HepG2 (cell line): ENCODE data around the gene ZNF382. TPM values are rescaled to one million over a fixed set of nuclear protein-coding genes. Genes with fewer than 3 reads are reported as not detected.

ENCODE experiments used
- CBX1 ChIP-seq: IDR thresholded peaks from one replicate; pipeline ENCODE4 v1.6.1; 2016; ENCODE audit warnings: antibody characterized with exemption, low read depth
- CREB1 ChIP-seq, 2 experiments: fragments of 450-650 bp in 1 of 2; IDR thresholded peaks; 2 replicates each; pipeline ENCODE4 v1.6.1; 2016 to 2017; ENCODE audit warnings: control low read depth in 1 of 2, mild to moderate bottlenecking in 1 of 2, missing compliant biosample characterization in 1 of 2, missing genetic modification characterization in 1 of 2
- EED ChIP-seq: sonication (generic); formaldehyde crosslinking; IDR thresholded peaks from 2 replicates; pipeline ENCODE4 v1.5.0; 2020; ENCODE audit warnings: mild to moderate bottlenecking, missing genetic modification reagents
- FOXA1 ChIP-seq, 2 experiments: fragments of 450-650 bp in 1 of 2; sonication (generic) in 1 of 2; formaldehyde crosslinking in 1 of 2; IDR thresholded peaks; 2 replicates each; pipeline versions ENCODE4 v1.4.0 to v1.6.1; 2016 to 2020; ENCODE audit warnings: missing genetic modification reagents in 1 of 2
- FOXP1 ChIP-seq, 2 experiments: fragments of 450-650 bp in 1 of 2; IDR thresholded peaks; 2 replicates each; pipeline ENCODE4 v1.6.1; 2017 to 2018; ENCODE audit warnings: antibody characterized with exemption in 1 of 2
- HIC2 ChIP-seq: sonication (generic); formaldehyde crosslinking; IDR thresholded peaks from 2 replicates; pipeline ENCODE4 v1.9.0; 2022; ENCODE audit warnings: low read depth, missing genetic modification reagents
- IRF9 ChIP-seq: sonication (generic); formaldehyde crosslinking; IDR thresholded peaks from 2 replicates; pipeline ENCODE4 v1.8.0; 2022; ENCODE audit warnings: missing genetic modification reagents, mild to moderate bottlenecking, borderline replicate concordance
- KLF6 ChIP-seq: IDR thresholded peaks from 2 replicates; pipeline ENCODE4 v1.8.0; 2016; ENCODE audit warnings: missing biosample characterization, missing genetic modification reagents
- NR1H2 ChIP-seq: sonication (generic); formaldehyde crosslinking; IDR thresholded peaks from 2 replicates; pipeline ENCODE4 v1.8.1; 2022; ENCODE audit warnings: low read depth, missing genetic modification reagents, borderline replicate concordance
- PAWR ChIP-seq: sonication (generic); formaldehyde crosslinking; IDR thresholded peaks from 2 replicates; pipeline ENCODE4 v1.4.0; 2020; ENCODE audit warnings: missing genetic modification reagents, mild to moderate bottlenecking, borderline replicate concordance
- PLRG1 ChIP-seq: fragments of 450-650 bp; conservative IDR thresholded peaks from 2 replicates; pipeline ENCODE4 v1.6.1; 2016
- PTBP1 ChIP-seq: fragments of 200-400 bp; formaldehyde crosslinking; IDR thresholded peaks from 2 replicates; pipeline ENCODE4 v1.6.1; 2018; ENCODE audit warnings: low read length, low read depth; ENCODE audit not compliant: poor library complexity, severe bottlenecking
- SP140L ChIP-seq: sonication (generic); formaldehyde crosslinking; IDR thresholded peaks from 2 replicates; pipeline ENCODE4 v1.4.0; 2020; ENCODE audit warnings: missing genetic modification reagents, borderline replicate concordance
- SP2 ChIP-seq: sonication (generic); formaldehyde crosslinking; IDR thresholded peaks from 2 replicates; pipeline ENCODE4 v1.5.1; 2020; ENCODE audit warnings: mild to moderate bottlenecking, missing genetic modification reagents
- ZNF138 ChIP-seq: sonication (generic); formaldehyde crosslinking; IDR thresholded peaks from 2 replicates; pipeline ENCODE4 v1.5.0; 2020; ENCODE audit warnings: mild to moderate bottlenecking, low read depth, missing genetic modification reagents
- ZNF691 ChIP-seq: sonication (generic); formaldehyde crosslinking; IDR thresholded peaks from 2 replicates; pipeline ENCODE4 v1.4.0; 2020; ENCODE audit warnings: missing genetic modification reagents, low read depth, mild to moderate bottlenecking, borderline replicate concordance
- polyA plus RNA-seq, 8 experiments: library from polyadenylated mRNA; depleted of rRNA in 3 of 8; stranded (reverse) in 7 of 8; unstranded in 1 of 8; fragments of >200 nt; fragmentation: Illumina TruSeq in 4 of 8; extraction: Trizol in 4 of 8; gene quantifications; 2 replicates each; pipeline versions ENCODE4 v1.2.1 to v1.2.3, GENCODE V29; 2011 to 2016; ENCODE audit warnings: low read depth in 4 of 8, missing spikeins in 1 of 8, mixed read lengths in 1 of 8; ENCODE audit not compliant: insufficient read depth in 1 of 8
- total RNA-seq, 5 experiments: library from RNA; depleted of rRNA; stranded (reverse); fragments of >200 nt; fragmentation: Illumina TruSeq; extraction: Trizol; gene quantifications; 2 replicates each; pipeline ENCODE4 v1.2.3, GENCODE V29; 2016; ENCODE audit warnings: low read depth in 1 of 5
- TF ChIP-seq, protein P1 (sequence below): sonication (generic); formaldehyde crosslinking; IDR thresholded peaks from 2 replicates; pipeline ENCODE4 v1.5.0; 2020; ENCODE audit warnings: missing genetic modification reagents, mild to moderate bottlenecking, borderline replicate concordance
- TF ChIP-seq, protein P2 (sequence below): fragments of 450-650 bp; IDR thresholded peaks from 2 replicates; pipeline ENCODE4 v1.6.1; 2017; ENCODE audit warnings: mild to moderate bottlenecking
- TF ChIP-seq, protein P3 (sequence below): sonication (generic); formaldehyde crosslinking; IDR thresholded peaks from 2 replicates; pipeline ENCODE4 v1.5.0; 2020; ENCODE audit warnings: mild to moderate bottlenecking, missing genetic modification reagents

Gene ZNF382
- total and polyA plus RNA-seq, 2 of the 13 experiments (the other 11 are each of a cell fraction or from before 2014, with no cell fraction given) = 2.3 to 6.8 TPM

DNA sequence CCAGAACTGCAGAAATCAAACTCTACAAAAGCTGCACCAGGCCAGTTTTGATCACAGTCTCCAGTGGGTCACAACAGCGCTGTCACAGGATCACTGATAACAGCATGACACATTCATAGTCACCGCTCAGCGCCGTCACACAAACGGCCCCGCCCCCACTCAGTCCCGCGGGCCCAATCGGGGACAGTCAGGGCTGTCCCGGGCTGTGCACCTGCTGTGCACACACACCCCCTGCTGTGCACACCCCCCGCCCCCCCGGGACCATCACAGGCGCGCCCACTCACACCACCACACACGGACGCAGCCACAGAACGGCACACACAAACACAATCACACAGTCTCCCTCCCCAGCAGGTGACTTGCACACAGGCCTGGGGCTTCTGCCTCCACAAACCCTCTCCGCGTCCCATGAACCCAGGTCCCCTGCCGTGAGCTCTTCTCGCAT, 435 bp upstream of the ZNF382 start (continued):
- TF ChIP-seq PAWR (no peak), FOXP1 (IDR thresholded peaks at IDR 0.05) (no peak), FOXP1 (CRISPR knock-in tag; IDR thresholded peaks at IDR 0.05) (no peak), FOXA1 (IDR thresholded peaks at IDR 0.05) (no peak), FOXA1 (CRISPR knock-in tag; IDR thresholded peaks at IDR 0.05) (no peak), IRF9 (CRISPR knock-in tag) (no peak), ZNF138 (CRISPR knock-in tag) (no peak), KLF6 (CRISPR knock-in tag) (0 out of 2 replicates have a peak, but pooled peaks have one; percentile 4), EED (peak; percentile 65), PTBP1 (no peak), PLRG1 (no peak), SP2 (CRISPR knock-in tag) (0 out of 2 replicates have a peak, but pooled peaks have one; percentile 43), CREB1 (IDR thresholded peaks at IDR 0.05) (peak; percentile 75), CREB1 (CRISPR knock-in tag; IDR thresholded peaks at IDR 0.05) (peak; percentile 66; the same call in 1 of the 2 replicates), NR1H2 (no peak), CBX1 (peak; percentile 8), HIC2 (CRISPR knock-in tag) (no peak), SP140L (CRISPR knock-in tag) (no peak), ZNF691 (no peak)
- TF ChIP-seq, protein P1, sequence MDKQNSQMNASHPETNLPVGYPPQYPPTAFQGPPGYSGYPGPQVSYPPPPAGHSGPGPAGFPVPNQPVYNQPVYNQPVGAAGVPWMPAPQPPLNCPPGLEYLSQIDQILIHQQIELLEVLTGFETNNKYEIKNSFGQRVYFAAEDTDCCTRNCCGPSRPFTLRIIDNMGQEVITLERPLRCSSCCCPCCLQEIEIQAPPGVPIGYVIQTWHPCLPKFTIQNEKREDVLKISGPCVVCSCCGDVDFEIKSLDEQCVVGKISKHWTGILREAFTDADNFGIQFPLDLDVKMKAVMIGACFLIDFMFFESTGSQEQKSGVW = no peak
- TF ChIP-seq, protein P2, sequence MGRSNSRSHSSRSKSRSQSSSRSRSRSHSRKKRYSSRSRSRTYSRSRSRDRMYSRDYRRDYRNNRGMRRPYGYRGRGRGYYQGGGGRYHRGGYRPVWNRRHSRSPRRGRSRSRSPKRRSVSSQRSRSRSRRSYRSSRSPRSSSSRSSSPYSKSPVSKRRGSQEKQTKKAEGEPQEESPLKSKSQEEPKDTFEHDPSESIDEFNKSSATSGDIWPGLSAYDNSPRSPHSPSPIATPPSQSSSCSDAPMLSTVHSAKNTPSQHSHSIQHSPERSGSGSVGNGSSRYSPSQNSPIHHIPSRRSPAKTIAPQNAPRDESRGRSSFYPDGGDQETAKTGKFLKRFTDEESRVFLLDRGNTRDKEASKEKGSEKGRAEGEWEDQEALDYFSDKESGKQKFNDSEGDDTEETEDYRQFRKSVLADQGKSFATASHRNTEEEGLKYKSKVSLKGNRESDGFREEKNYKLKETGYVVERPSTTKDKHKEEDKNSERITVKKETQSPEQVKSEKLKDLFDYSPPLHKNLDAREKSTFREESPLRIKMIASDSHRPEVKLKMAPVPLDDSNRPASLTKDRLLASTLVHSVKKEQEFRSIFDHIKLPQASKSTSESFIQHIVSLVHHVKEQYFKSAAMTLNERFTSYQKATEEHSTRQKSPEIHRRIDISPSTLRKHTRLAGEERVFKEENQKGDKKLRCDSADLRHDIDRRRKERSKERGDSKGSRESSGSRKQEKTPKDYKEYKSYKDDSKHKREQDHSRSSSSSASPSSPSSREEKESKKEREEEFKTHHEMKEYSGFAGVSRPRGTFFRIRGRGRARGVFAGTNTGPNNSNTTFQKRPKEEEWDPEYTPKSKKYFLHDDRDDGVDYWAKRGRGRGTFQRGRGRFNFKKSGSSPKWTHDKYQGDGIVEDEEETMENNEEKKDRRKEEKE = no peak
- TF ChIP-seq, protein P3, sequence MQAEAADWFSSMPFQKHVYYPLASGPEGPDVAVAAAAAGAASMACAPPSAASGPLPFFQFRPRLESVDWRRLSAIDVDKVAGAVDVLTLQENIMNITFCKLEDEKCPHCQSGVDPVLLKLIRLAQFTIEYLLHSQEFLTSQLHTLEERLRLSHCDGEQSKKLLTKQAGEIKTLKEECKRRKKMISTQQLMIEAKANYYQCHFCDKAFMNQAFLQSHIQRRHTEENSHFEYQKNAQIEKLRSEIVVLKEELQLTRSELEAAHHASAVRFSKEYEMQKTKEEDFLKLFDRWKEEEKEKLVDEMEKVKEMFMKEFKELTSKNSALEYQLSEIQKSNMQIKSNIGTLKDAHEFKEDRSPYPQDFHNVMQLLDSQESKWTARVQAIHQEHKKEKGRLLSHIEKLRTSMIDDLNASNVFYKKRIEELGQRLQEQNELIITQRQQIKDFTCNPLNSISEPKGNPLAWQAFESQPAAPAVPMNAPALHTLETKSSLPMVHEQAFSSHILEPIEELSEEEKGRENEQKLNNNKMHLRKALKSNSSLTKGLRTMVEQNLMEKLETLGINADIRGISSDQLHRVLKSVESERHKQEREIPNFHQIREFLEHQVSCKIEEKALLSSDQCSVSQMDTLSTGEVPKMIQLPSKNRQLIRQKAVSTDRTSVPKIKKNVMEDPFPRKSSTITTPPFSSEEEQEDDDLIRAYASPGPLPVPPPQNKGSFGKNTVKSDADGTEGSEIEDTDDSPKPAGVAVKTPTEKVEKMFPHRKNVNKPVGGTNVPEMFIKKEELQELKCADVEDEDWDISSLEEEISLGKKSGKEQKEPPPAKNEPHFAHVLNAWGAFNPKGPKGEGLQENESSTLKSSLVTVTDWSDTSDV (CRISPR knock-in tag) = no peak
